GM18499 (cell line): Measurements from ENCODE around the gene BRCA1.
"Not testable (repeated sequence)": the region's sequence is repeated elsewhere in the genome, so short reads cannot be mapped to it uniquely, and the experiment has no call there.

Source experiments
- ATAC-seq: cut with Tn5 transposase; IDR thresholded peaks from one replicate; pipeline ENCODE4 v1.9.1; 2021; ENCODE audit warnings: moderate number of reproducible peaks; ENCODE audit not compliant: insufficient read depth, unreplicated experiment

BRCA1 gene

DNA sequence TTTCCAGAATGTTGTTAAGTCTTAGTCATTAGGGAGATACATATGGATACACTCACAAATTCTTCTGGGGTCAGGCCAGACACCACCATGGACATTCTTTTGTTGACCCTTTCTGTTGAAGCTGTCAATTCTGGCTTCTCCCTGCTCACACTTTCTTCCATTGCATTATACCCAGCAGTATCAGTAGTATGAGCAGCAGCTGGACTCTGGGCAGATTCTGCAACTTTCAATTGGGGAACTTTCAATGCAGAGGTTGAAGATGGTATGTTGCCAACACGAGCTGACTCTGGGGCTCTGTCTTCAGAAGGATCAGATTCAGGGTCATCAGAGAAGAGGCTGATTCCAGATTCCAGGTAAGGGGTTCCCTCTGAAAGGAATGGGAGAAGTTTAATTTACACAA, 54.3 kb downstream of the BRCA1 start:
- ATAC-seq, result no peak

DNA sequence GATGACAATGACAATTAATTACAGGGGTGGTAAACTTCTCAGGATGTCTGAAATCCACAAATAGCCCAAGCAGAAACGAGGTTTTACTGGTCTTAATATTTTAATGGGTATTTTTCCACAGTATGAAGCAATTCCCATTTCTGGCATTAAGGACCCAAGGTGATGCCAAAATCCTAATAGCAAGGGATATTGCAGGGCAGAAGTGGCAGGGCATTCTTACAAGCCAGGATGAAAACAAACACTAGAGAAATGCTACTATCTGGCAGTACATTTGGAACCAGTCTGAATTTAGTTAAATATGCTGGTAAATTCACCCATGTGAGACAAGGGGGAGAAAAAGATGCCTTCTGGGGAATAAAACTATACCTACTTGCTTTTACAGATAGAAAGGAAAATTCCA, 54.9 kb downstream of the BRCA1 start:
- ATAC-seq, result no peak

DNA sequence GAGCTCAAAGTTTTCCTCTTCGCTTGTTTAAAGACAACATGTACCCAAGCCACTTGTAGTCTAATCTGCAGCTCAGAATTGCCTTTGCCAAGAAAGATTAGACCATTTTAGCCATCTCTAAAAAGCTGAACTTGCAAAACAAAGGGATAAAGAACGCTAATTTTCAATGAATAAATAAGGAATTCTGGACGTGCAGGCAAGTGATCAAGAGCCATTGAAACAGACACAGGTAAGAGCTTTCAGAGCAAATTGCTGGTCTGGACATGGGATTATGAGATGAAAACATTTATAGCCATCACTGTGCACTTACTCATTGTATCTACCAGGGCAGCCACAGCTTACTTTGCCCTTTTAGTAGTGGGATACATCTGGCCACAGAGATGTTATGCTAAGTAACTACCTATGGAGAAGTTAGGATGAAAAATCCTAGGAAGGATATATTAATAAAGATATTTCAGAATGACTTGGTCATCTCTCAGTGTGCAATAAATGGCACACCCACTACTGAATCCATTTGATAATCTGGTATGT, 55.7 kb downstream of the BRCA1 start:
- no peak for ATAC-seq

DNA sequence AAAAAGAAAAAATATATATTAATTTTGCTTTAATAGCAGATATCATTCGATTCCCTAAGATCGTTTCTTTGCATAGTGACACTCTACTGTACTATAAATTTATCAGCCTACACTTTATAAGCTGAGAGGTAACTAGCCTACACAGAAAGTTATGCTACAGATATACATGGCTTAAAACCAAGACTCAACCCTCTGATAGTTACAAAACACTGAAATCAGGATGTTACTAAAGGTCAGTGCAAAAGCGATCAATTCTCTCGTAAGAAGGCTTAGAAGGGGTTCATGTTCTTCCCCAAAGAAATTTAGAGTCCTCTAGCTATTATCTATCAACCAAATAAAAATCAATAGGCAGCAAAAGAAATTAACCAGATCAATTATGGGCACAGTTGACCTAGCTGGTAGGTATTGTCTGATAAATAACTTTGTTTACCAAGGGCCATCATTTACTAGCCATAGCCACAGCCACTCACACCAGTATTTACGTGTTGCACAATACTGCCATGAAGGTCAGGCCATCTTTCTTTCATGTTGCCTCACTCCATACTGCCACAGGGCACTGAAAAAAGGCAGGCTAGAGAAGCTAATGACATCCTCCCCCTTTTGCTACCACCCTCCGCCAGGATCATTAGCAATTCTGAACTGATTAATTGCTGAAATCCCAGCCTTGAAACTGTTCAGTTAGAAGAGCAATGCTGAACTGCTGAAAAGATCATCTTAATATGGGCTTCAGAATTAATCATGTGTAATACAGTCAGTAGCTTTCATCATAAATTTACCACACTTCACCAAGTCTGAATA, 56.4 kb downstream of the BRCA1 start:
- ATAC-seq, result no peak

DNA sequence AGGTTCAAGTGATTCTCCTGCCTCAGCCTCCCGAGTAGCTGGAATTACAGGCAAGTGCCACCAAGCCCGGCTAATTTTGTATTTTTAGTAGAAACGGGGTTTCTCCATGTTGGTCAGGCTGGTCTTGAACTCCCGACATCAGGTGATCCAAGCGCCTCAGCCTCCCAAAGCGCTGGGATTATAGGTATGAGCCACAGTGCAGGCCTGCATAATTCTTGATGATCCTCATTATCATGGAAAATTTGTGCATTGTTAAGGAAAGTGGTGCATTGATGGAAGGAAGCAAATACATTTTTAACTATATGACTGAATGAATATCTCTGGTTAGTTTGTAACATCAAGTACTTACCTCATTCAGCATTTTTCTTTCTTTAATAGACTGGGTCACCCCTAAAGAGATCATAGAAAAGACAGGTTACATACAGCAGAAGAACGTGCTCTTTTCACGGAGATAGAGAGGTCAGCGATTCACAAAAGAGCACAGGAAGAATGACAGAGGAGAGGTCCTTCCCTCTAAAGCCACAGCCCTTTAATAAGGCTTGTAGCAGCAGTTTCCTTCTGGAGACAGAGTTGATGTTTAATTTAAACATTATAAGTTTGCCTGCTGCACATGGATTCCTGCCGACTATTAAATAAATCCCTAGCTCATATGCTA, 62.1 kb downstream of the BRCA1 start:
- no peak for ATAC-seq

DNA sequence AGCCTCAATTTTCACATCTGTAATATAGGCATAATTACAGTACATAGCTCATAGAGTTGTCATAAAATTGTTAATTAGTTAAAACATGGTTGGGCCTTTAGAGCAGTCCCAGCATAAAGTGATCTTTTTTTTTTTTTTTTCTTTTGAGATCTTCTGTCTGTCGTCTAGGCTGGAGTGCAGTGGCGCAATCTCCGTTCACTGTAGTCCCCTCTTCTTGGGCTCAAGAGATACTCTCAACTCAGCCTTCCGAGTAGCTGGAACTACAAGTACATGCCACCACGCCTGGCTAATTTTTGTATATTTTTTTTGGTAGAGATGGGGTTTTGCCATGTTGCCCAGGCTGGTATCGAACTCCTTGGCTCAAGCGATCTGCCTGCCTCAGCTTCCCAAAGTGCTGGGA, 69.1 kb downstream of the BRCA1 start:
- ATAC-seq, result no peak

DNA sequence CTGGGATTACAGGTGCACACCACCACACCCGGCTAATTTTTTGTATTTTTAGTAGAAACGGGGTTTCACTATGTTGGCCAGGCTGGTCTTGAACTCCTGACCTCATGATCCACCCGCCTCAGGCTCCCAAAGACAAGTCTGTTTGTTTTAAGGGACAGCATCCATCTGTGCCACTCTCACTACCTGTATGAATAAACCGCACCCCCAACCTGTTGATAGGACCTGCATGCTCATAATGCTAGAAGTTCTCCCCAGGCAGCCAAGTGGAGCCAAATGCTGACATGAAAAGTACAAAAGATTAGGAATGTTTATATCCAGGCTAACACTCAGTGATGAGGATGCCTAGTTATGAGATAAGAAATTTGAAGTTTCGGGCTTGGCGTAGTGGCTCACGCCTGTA, 72.2 kb downstream of the BRCA1 start:
- ATAC-seq, result not testable (repeated sequence)

DNA sequence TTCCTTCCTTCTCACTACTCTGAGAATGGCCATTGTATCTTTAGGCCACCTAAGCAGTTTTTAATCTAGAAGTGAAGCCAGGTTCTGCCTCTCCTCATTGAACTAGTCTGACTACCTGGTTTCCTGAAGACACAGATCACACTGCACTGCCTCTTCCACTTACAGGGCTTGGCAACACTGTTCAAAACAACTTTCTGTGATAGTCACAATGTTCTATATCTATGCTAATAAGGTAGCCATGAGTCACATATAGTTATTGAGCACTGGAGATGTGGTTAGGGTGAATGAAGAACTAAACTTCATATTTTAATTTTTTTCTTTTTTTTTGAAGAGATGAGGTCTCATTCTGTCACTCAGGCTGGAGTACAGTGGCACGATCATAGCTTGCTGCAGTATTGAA, 73.2 kb downstream of the BRCA1 start:
- ATAC-seq, result no peak

DNA sequence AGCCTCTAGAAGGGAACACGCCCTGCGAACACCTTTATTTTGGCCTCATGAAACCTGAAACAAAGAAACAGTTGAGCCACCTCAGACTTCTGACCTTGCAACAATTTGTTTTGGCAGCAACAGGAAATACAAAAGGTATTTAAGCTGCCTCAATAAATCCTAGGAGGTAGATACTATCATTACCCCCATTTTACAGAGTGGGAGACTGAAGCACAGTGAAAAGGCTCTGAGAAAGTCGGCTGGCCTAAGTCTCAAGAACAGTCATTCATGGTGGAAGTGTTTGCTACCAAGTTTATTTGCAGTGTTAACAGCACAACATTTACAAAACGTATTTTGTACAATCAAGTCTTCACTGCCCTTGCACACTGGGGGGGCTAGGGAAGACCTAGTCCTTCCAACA, 81.1 kb downstream of the BRCA1 start:
- no peak for ATAC-seq

DNA sequence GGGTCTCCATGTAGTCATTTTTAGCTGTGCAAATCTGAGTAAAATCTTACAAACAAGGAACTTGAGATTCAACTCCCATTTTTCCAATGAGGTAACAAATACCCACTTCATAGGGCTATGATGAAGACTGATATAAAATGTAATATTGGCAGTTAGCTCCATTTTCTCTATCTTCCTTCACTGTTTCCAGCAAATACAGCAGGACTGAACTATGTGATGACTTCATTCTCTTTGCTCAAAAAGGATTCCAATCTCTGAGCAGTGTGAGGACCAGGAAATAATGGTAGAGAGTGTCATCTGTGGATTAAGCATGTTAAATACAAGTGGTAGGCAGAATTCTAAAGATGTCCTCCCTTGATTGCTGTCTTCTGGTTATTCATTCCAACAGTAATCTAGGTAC, 81.9 kb downstream of the BRCA1 start:
- no peak for ATAC-seq

DNA sequence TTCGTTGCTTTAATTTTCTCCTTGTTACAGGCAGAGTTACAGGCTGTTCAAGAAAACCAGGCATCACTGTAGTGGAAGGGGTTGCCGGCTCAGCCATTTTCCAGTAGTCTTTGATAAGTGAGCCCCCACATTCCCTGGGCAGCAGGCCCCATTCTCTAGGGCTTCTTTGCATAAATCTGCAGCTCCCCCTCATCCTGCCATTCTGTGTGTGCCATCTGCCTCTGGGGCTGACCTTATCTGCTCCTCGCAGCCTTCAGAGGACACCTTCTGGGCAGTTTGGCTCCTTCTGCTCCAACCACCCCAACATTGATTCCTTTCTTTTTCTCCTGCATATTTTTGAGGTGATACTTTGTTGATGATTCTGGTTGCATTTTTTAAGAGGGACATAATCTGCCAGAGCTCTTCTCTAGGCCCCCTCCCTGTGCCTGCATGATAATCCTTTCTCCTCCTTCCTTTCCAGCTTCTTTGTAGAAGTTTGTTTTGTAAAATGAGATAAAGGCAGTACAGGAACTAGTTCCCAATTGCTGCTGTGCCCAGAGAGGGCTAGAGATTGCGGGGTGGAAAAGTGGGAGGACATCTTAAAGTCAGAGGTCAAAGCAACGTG, 83.0 kb downstream of the BRCA1 start:
- no peak for ATAC-seq

DNA sequence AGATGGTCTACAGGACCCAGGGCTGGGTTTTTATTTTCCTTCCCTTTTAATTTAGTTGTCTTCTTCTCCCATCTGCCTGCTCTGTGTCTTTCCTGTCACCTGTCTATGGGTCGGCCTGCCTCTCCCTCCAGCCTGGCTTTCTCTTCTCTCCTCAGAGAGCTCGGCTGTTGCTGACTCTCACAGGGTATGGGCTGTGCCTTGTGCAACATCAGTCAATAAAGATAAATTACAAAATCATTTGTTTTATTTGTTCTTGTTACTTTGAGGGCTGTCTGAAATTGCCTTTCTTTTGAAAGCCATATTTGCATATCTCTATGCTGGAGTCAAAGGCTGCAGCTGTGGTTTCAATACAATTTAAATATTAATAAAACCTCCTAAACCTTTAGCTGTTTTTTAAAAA, 84.5 kb downstream of the BRCA1 start:
- no peak for ATAC-seq

DNA sequence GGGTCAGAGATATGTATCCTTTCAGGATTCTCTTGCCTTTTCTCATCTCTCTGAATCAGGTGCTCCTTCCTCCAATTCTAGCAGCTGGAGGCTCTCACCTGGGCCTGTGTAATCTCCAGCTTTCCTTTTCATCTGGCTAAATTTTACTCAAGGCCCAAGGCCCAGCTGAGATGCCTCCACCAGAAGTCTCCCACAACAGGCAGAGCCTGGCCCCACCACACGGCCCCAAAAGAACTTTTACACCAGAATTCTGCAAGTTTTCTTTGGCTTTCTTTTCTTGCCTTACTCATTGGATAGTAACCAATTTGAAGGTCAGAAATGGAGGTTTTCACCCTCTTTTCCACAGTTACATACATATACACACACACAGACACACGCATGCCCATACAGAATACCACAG, 85.5 kb downstream of the BRCA1 start:
- no peak for ATAC-seq

DNA sequence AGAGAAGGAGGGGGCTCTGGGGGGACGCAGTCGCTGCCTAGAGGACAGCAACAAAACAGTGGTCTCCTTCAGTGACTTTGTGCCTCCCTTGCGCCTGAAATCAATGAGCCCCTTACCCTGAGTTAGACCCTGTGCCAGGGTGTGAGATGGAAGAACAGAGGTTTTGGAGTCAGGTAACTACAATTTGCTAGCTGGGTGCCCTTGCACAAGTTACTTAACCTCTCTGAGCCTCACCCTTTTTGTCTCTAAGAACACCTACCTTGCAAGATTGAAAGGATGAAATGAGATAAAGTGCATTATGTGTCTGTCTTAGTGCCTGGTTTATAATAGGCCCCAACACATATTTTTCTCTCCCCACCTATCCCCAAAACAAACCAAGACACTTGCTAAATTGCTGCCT, 90.3 kb downstream of the BRCA1 start:
- ATAC-seq, result no peak

DNA sequence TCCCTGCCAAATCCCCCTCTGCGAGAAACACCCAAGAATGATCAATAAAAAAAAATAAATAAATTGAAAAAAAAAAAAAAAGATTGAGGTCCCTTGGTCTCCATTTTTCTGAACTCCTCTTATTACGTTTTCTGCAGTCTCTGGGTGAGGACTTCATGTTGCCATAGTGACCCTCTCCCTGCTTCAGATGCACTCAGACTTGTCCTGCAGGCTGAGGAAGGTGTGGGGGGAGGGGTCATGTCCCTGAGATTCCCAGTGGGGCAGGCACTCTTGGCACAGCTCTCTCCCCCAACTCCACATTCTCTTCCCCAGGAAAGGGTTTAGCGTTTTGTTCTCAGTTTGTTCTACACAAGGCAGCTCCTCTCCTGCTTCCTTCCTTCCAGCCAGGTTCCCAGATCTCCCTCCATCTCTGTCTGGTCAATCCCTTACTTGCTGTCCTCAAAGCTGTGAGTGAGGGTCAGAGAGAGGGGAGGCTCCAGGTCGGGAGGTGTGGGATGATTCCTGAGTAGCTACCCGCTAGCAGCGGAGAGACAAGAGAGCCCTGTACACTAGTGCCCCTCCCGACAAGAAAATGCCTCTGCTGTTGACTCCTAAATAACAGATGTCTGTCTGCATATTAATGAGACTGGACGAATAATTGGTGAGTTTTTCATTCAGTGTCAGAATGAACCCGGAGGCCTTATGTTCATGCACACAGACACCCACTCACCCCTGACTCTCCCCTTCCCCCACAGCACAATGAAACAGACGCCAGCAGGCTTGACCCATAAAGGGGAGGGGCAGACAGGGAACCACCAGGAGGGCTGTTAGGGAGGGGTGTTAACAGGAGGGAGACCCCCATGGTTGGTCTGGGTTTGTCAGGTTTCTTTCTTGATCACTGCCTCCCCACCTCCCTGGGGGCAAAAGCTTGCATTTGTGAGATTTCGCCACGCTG, 90.9 kb downstream of the BRCA1 start:
- ATAC-seq, result no peak

DNA sequence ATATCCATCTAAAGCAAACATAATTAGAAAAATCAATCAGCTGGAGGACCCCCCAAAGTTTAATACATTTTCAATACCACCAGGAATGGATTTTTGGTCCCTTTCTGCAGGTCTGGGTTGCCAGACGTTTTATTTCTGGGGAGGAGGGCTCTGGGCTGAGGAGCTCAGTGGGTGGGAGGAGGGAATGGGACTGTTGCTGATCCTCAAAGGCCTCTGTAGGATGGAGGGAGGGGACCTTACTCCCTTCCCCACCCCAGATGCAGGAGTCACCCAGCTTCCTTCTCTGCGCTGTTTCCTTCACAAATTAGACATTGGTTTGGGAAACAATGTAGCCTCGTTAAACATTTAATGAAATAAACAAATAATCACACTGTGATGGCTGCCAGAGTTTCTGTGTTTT, 93.5 kb downstream of the BRCA1 start:
- ATAC-seq, result no peak

DNA sequence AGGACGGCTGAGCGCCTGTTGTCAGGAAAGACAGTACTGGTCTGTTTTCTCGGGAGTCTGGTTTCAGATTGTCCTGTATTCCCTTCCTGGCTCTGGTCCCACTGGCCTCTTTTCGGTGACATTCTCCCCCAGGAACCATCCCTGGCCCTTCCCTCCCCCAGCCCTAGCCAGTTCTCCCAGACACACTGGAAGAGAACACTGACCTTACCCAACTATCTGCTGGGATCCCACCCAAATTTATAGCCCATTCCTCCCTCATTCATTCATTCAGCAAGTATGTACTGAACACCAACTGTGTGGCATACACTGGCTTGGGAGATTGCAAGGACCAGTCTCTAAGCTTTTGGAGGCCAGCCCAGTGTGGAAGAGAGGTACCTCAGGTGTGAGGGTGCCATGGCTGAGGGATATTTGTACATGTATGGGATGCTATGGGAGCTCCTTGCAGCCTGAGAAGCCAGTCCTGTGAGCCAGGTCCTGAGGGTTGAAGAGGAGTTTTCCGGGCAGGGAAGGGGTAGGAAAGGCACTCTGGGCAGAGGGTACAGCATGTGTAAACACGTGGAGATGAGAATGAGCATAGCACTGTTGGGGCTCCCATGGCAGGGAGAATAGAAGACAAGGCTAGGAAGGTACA, 94.9 kb downstream of the BRCA1 start:
- ATAC-seq, result no peak

DNA sequence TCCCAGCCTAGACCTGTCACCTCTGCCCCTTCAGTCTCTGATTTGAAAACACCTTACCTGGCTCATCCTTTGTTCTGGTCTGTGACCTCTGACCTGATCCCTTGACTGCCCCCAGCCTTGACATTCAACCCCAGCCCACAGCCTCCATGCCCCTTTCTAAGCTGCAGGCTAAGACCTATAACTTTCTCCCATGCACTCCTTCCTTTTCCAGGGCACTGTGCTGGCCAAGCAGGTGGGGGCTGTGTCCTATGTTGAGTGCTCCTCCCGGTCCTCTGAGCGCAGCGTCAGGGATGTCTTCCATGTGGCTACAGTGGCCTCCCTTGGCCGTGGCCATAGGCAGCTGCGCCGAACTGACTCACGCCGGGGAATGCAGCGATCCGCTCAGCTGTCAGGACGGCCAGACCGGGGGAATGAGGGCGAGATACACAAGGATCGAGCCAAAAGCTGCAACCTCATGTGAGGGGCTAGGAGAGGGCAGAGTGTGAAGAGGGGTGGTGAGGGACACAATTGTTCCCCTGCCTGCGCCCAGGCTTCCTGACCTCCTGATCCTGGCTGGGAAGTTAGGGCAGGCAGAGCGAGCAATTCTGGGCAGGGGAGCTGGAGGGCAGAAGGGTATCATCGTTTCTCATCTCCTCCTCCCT, 96.8 kb downstream of the BRCA1 start:
- ATAC-seq, result no peak
